ENCODE results near the gene TMEM88.

The TMEM88 gene

DNA sequence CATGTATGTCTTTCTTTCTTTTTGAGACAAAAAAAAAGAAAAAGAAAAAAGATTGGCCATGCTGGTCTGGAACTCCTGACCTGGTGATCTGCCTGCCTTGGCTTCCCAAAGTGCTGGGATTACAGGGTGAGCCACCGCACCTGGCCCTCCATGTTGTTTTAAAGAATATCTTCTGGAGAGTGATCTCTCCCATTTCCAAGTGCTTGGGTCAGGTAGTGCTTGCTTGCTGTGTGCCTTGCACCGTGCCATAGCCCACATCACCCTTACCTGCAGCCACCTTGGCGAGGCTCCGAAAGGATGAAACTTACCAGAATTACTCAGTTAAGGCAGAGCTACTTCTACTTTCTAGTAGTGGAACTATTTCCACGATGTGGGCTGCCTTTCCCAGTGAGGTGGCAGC is 39.9 kb upstream of the TMEM88 start:
- DNase-seq (ENCODE audit: extremely low spot score), result no peak
- TF ChIP-seq, protein P1, sequence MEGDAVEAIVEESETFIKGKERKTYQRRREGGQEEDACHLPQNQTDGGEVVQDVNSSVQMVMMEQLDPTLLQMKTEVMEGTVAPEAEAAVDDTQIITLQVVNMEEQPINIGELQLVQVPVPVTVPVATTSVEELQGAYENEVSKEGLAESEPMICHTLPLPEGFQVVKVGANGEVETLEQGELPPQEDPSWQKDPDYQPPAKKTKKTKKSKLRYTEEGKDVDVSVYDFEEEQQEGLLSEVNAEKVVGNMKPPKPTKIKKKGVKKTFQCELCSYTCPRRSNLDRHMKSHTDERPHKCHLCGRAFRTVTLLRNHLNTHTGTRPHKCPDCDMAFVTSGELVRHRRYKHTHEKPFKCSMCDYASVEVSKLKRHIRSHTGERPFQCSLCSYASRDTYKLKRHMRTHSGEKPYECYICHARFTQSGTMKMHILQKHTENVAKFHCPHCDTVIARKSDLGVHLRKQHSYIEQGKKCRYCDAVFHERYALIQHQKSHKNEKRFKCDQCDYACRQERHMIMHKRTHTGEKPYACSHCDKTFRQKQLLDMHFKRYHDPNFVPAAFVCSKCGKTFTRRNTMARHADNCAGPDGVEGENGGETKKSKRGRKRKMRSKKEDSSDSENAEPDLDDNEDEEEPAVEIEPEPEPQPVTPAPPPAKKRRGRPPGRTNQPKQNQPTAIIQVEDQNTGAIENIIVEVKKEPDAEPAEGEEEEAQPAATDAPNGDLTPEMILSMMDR (IDR thresholded peaks at IDR 0.05; ENCODE audit: control extremely low read depth, extremely low read depth, low read depth, missing control alignments), result no peak
- POLR2A ChIA-PET, result no interaction called here
- CTCF ChIA-PET, result no interaction called here

DNA sequence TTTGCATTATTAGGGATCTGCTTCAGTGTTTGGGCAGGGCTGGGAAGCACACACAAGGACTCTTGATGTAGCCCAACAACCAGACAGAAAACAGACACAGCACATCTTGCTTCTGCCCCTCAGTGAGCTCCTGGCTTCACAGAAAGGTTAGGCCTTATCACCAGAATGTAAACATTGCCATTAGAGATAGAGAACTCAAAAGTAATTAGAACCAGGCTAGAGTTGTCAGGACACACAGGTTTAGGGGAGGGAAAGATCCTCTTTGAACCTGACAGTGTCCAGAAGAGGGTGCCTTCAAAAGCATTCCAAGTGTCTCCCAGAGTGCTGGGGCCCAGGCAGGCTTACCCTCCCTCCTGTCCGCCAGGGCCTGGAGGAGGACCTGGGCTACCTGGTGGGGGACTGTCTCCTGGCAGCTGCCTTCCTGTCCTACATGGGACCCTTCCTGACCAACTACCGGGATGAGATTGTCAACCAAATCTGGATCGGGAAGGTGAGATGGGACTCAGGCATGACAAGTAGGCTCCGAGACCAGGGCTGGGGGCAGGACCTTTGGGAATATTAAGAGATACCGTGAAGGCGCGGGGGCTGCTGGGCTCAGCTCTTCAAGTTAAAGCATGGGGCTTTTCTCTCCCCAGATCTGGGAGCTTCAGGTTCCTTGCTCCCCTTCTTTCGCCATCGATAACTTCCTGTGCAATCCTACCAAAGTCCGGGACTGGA is 37.8 kb upstream of the TMEM88 start:
- TF ChIP-seq, protein P1 (IDR thresholded peaks at IDR 0.05; ENCODE audit: control extremely low read depth, extremely low read depth, low read depth, missing control alignments), result no peak
- POLR2A ChIA-PET, result no interaction called here
- CTCF ChIA-PET, result interaction anchor here (0.9 to 1.9 kb wide), 5 partner anchors 16 to 172 kb away, joined by 3 to 8 read pairs (median 3); partner anchors contain the start of genes KDM6B and TP53
- no peak for DNase-seq (ENCODE audit: extremely low spot score)

DNA sequence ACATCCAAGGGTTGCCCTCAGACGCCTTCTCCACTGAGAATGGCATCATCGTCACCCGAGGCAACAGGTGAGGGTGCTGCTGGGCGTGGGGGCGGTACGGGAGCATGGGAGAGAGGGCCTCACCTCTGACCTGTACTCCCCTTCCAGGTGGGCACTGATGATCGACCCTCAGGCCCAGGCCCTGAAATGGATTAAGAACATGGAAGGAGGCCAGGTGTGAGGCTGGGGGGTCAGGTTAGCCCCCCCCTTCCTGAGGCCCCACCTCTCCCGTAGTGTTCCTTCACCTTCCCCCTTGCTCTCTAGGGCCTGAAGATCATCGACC is 37.3 kb upstream of the TMEM88 start:
- DNase-seq (ENCODE audit: extremely low spot score), result no peak
- TF ChIP-seq, protein P1 (IDR thresholded peaks at IDR 0.05; ENCODE audit: control extremely low read depth, extremely low read depth, low read depth, missing control alignments), result no peak
- POLR2A ChIA-PET, result no interaction called here
- CTCF ChIA-PET, result interaction anchor here (1.2 to 1.8 kb wide), 2 partner anchors 115 to 243 kb away, joined by 4 read pairs; no protein-coding TSS in a partner anchor

DNA sequence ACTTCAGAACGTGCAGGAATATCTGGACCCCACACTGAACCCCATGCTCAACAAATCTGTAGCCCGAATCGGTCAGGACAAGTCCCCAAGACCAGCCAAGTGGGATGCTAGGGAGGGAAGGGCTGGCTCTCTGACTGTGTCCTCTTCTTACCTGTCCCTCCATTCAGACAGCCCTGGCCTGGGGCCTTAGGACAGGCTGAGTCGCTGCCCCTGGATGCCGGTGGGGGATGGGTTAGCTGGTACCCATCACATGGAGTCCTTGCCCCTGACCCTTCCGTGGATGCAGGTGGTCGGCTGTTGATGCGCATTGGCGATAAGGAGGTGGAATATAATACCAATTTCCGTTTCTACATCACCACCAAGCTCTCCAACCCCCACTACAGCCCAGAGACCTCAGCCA is 36.8 kb upstream of the TMEM88 start:
- TF ChIP-seq, protein P1 (IDR thresholded peaks at IDR 0.05; ENCODE audit: control extremely low read depth, extremely low read depth, low read depth, missing control alignments), result no peak
- ChIA-PET POLR2A (no interaction called here), CTCF (interaction anchor here (0.9 to 4.2 kb wide), 6 partner anchors 9 to 243 kb away, joined by 3 to 26 read pairs (median 4); partner anchors contain the start of gene KDM6B)
- DNase-seq (ENCODE audit: extremely low spot score), result no peak

DNA sequence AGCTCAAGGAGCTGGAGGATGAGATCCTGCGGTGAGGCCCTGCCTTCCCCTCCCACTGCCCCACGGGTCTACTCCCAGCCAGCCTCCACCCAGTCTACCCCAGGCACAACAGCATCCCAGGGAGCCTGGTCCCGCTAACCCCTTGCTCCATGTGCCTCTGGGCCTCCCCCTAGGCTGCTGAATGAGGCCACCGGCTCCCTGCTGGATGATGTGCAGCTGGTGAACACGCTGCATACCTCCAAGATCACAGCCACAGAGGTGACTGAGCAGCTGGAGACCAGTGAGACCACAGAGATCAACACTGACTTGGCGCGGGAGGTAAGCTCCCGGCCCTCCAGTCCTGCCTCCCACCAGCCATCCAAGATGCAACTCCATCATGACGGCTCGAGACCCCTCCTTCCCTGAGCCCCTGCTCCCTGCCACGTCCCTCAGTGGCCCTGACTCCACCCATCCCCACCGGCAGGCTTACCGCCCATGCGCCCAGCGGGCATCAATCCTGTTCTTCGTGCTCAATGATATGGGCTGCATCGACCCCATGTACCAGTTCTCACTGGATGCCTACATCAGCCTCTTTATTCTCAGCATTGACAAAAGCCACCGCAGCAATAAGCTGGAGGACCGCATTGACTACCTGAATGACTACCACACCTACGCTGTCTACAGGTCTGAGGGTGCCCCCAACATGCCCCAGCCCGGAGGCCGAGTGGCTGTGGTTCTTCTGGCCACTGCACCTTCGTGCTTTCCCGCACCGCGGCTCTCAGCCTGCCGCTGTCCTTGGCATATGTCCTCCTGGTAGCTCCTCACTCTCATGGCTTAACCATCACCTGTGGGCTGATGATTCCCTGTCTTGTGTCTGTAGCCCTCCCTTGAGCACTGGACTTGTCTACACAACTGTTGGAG is 35.9 kb upstream of the TMEM88 start:
- ChIA-PET CTCF (interaction anchor here (0.9 to 4.7 kb wide), 11 partner anchors 10 to 242 kb away, joined by 3 to 26 read pairs (median 5); partner anchors contain the start of gene KDM6B), POLR2A (no interaction called here)
- TF ChIP-seq, protein P1 (IDR thresholded peaks at IDR 0.05; ENCODE audit: control extremely low read depth, extremely low read depth, low read depth, missing control alignments), result no peak
- DNase-seq (ENCODE audit: extremely low spot score), result no peak

DNA sequence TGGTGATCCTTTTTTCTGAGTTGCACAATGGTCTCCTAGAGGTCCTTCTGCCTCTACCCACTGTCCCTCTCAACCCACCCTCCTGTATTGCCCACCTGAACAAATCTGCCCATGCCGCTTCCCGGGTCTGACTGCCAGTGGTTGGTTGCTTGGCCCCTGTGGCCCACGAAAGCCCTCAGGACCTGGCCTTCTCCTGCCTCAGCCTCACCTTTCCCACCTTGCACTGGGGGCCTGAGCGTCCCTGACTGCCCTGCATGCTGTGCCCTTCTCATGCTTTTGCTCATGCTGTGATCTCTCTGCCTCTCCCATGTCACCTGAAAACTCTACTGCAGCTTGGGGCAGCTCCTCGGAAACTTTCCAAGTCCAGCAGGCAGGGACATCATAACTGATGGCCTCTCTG is 34.6 kb upstream of the TMEM88 start:
- CTCF ChIA-PET, result interaction anchor here (1.0 to 4.7 kb wide), 9 partner anchors 11 to 237 kb away, joined by 3 to 26 read pairs (median 6); partner anchors contain the start of gene KDM6B

More for the DNA sequence above, 34.6 kb upstream of the TMEM88 start:
- no peak for DNase-seq (ENCODE audit: extremely low spot score)
- TF ChIP-seq, protein P1 (IDR thresholded peaks at IDR 0.05; ENCODE audit: control extremely low read depth, extremely low read depth, low read depth, missing control alignments), result no peak
- POLR2A ChIA-PET, result no interaction called here

Data from GM10248 (cell line).